ENCODE measurements around the gene CSF2.

DNA sequence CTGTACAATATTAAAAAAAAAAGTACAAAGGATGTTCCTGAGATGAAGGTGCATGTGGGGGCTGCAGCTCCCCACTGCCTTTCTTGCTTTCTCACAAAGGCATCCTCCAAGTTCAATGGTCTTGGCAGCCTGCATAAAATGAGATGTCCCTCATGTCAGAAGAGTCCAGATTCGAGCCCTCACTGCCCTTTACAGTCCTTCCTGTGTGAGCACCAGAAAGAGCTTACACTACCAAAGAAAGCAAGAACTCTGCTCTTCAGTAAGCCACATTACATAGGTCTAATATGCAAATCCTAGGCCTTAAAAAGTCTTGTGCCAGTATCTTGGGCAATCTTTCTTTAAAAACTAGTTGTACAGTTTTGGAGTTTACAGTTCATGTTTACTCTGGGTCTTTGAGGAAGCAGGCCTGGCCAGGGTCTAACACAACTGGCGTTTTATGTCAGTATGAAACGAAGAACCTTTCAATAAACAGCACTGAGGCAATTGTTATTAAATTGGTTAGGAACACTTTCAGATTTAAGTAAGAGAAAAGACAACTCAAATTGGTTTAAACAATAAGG is 36.0 kb downstream of the CSF2 start:
- TF ChIP-seq, protein P1, sequence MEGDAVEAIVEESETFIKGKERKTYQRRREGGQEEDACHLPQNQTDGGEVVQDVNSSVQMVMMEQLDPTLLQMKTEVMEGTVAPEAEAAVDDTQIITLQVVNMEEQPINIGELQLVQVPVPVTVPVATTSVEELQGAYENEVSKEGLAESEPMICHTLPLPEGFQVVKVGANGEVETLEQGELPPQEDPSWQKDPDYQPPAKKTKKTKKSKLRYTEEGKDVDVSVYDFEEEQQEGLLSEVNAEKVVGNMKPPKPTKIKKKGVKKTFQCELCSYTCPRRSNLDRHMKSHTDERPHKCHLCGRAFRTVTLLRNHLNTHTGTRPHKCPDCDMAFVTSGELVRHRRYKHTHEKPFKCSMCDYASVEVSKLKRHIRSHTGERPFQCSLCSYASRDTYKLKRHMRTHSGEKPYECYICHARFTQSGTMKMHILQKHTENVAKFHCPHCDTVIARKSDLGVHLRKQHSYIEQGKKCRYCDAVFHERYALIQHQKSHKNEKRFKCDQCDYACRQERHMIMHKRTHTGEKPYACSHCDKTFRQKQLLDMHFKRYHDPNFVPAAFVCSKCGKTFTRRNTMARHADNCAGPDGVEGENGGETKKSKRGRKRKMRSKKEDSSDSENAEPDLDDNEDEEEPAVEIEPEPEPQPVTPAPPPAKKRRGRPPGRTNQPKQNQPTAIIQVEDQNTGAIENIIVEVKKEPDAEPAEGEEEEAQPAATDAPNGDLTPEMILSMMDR (conservative IDR thresholded peaks at IDR 0.05) = no peak
- no peak for TF ChIP-seq ZFX (IDR thresholded peaks at IDR 0.05)

Data from C4-2B (cell line).